HUES64 (cell line): ENCODE data around the gene SIGLEC9.
"Not testable (repeated sequence)": the region's sequence is repeated elsewhere in the genome, so short reads cannot be mapped to it uniquely, and the experiment has no call there.

ENCODE experiments used
- H3K27ac ChIP-seq: 2 replicates; pipeline ENCODE4 v1.7.0; 2013; ENCODE audit warnings: low read depth, low read length, inconsistent platforms
- H3K27me3 ChIP-seq: 2 replicates; pipeline ENCODE4 v1.6.1; 2013; ENCODE audit warnings: mild to moderate bottlenecking, low read length; ENCODE audit not compliant: insufficient read depth
- H3K36me3 ChIP-seq: 2 replicates; pipeline ENCODE4 v1.6.1; 2013; ENCODE audit warnings: mild to moderate bottlenecking, low read length; ENCODE audit not compliant: insufficient read depth
- H3K4me1 ChIP-seq: 2 replicates; pipeline ENCODE4 v1.6.1; 2013; ENCODE audit warnings: mild to moderate bottlenecking, low read length, moderate library complexity; ENCODE audit not compliant: insufficient read depth
- H3K4me3 ChIP-seq: 2 replicates; pipeline ENCODE4 v1.5.1; 2013; ENCODE audit warnings: mild to moderate bottlenecking, low read length, moderate library complexity
- H3K9ac ChIP-seq: 2 replicates; pipeline ENCODE4 v1.6.1; 2013; ENCODE audit warnings: mild to moderate bottlenecking, low read depth, low read length
- H3K9me3 ChIP-seq: 2 replicates; pipeline ENCODE4 v1.6.1; 2013; ENCODE audit warnings: low read depth, low read length; ENCODE audit not compliant: insufficient read depth
- WGBS: fragments of 150-250, 120-280 bp; methylation state at CpG from one replicate; pipeline ENCODE4 v1.1.7; 2013; ENCODE audit warnings: missing lambda C conversion rate; 5-methylcytosine and 5-hydroxymethylcytosine counted together

The SIGLEC9 gene

DNA sequence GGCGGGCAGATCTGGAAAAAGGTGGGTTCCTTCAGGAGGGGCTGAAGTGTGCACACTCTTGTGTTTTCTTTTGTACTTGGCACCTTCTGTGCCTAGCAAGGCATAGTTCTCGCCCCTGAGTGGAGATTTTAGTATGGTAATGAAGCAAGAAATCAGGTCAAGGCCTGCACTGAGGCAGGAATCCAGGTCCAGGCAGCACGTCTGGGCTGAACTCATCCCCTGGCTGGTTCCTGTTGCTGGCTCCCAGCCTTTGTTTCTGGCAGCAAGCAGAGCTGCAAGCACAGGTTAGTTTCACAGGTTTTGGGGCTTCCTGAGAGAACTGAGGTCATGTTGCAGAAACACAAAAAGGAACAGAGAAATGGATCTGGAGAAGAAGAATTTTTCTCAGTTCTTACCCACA is 38.6 kb downstream of the SIGLEC9 start:
- Histone ChIP-seq H3K27me3 (no peaks in the 10 kb centered on the region), H3K9me3 (no peaks in the 10 kb centered on the region), H3K4me3 (no peak overlapping the region), H3K4me1 (0 out of 2 replicates have a peak, but pooled peaks cover 5% of the 10 kb centered on the region), H3K36me3 (no peaks in the 10 kb centered on the region), H3K9ac (no peak overlapping the region), H3K27ac (no peak overlapping the region)
- WGBS: 83% methylated on average over 3 of the region's 3 CpGs

DNA sequence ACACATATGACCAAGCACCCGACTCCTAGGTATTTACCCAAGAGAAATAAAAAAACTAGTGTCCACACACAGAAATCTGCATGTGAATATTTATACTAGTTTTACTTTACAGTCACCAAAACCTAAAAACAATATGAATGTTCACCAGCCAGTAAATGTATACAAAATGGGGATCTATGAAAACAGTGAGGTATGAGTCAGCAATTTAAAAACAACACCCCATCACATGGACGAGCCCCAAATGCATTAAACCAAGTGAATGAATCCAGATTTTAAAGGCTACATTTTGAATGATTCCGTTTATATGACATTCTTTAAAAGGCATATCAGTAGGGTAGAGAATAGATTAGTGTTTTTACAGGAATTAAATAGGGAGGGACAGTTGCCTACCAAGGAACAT is 39.5 kb downstream of the SIGLEC9 start:
- H3K27me3 ChIP-seq: no peaks in the 10 kb centered on the region
- H3K4me3 ChIP-seq: no peak overlapping the region
- no peaks in the 10 kb centered on the region for H3K9me3 ChIP-seq
- 97% methylated on average over 3 of the region's 3 CpGs for WGBS
- no peaks in the 10 kb centered on the region for H3K36me3 ChIP-seq
- H3K9ac ChIP-seq: no peak overlapping the region
- H3K27ac ChIP-seq: no peak overlapping the region
- 0 out of 2 replicates have a peak, but pooled peaks cover 5% of the 10 kb centered on the region for H3K4me1 ChIP-seq

DNA sequence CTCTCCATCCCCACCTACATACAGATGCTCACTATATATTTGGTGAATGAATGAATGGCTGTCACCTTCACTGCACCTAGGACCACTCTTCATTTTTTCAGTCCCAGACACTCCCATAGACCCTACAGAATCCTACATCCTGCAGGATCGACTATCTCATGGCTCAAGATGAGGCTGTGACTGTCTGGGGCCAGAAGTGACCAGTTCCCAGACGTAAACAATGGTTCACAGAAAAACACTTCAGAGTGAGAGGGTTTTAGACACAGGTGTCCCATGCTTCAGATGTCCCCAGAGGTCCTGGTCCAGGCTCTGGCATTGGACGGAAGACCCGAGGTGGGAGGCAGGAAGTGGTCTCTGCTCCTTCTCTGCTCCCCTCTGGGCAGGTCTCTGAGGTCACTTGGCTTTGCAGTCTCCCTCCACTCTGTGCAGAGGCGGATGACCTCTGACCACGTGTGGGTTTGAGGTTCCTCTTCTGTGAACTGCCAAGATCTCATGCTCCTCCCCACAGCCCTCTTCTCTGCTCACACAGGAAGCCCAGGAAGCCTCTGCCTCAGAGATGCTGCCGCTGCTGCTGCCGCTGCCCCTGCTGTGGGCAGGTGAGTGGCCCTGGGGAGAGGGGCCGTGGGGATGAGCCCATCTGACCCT is 42.3 kb downstream of the SIGLEC9 start:
- no peak overlapping the region for H3K4me3 ChIP-seq
- no peak overlapping the region for H3K9ac ChIP-seq
- no peaks in the 10 kb centered on the region for H3K36me3 ChIP-seq
- 0 out of 2 replicates have a peak, but pooled peaks cover 5% of the 10 kb centered on the region for H3K4me1 ChIP-seq
- H3K27ac ChIP-seq: no peak overlapping the region
- WGBS: 85% methylated on average over 9 of the region's 9 CpGs
- H3K27me3 ChIP-seq: peaks cover 7% of the 10 kb centered on the region; the same call in 1 of the 2 replicates
- no peaks in the 10 kb centered on the region for H3K9me3 ChIP-seq

DNA sequence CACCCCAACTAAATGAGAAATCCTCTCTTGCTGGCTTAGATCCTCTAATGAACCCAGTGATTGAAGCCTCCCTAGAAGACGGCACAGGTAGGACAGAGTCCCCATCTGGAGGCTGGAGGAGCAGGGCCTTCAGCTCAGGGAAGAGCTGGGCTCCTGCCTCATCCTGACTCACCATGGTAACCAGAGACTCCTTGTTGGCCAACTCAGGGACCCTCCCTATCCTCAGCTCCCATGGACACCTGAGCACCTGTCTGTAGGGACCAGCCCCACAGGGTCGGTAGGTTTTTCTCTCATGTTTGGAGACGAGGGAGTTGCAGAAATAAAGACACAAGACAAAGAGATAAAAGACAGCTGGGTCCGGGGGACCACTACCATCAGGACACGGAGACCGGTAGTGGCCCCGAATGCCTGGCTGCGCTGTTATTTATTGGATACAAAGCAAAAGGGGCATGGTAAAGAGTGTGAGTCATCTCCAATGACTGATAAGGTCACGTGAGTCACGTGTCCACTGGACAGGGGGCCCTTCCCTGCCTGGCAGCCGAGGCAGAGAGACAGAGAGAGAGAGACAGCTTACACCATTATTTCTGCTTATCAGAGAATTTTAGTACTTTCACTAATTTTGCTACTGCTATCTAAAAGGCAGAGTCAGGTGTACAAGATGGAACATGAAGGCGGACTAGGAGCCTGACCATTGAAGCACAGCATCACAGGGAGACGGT is 44.0 kb downstream of the SIGLEC9 start:
- Histone ChIP-seq H3K4me1 (no peaks in the 10 kb centered on the region), H3K9ac (no peak overlapping the region), H3K27me3 (peaks cover 7% of the 10 kb centered on the region; the same call in 1 of the 2 replicates), H3K27ac (no peak overlapping the region), H3K9me3 (no peaks in the 10 kb centered on the region), H3K36me3 (no peaks in the 10 kb centered on the region), H3K4me3 (no peak overlapping the region)
- WGBS: 88% methylated on average over 13 of the region's 13 CpGs

DNA sequence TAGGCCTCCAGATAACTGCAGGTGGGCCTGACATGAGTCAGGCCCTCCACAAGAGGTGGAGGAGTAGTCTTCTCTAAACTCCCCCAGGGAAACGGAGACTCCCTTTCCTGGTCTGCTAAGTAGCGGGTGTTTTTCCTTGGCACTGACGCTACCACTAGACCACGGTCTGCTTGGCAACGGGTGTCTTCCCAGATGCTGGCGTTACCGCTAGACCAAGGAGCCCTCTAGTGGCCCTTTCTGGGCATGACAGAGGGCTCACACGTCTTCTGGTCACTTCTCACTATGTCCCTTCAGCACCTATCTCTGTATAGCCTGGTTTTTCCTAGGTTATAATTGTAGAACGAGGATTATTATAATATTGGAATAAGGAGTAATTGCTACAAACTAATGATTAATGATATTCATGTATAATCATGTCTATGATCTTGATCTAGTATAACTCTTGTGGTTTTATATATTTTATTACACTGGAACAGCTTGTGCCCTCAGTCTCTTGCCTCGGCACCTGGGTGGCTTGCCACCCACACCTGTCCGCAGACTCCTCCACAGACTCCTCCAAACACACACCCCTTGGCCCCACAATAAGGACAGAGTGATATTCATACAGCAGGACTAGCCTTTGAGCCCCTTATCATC is 44.7 kb downstream of the SIGLEC9 start:
- 25% methylated on average over 10 of the region's 11 CpGs for WGBS
- not testable (repeated sequence) for H3K9me3 ChIP-seq, H3K4me1 ChIP-seq, H3K4me3 ChIP-seq, H3K36me3 ChIP-seq, H3K9ac ChIP-seq, H3K27ac ChIP-seq, H3K27me3 ChIP-seq

DNA sequence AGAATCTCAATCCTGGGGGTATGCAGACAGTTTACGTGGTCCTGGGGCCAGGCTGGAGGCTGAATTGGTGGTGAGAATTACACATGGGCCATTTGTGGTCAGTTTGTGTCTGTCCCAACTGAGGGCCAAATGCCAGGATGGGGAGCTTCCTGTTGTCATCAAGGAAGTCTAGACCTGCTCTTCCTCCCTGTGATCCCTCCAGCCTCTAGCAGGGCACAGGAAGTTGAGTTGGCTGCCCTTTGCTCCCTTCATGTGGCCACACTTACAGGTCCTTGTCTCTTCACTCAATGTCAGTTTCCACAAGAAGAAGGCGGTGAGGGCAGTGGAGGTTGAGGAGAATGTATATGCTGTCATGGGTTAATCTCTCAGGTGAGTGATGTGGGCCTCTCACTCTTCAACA is 47.5 kb downstream of the SIGLEC9 start:
- H3K9ac ChIP-seq: no peak overlapping the region
- no peak overlapping the region for H3K27ac ChIP-seq
- H3K36me3 ChIP-seq: no peaks in the 10 kb centered on the region
- H3K9me3 ChIP-seq: no peaks in the 10 kb centered on the region
- 89% methylated on average over 1 of the region's 2 CpGs for WGBS
- no peaks in the 10 kb centered on the region for H3K4me1 ChIP-seq
- peaks cover 9% of the 10 kb centered on the region; the same call in 1 of the 2 replicates for H3K27me3 ChIP-seq
- no peak overlapping the region for H3K4me3 ChIP-seq

DNA sequence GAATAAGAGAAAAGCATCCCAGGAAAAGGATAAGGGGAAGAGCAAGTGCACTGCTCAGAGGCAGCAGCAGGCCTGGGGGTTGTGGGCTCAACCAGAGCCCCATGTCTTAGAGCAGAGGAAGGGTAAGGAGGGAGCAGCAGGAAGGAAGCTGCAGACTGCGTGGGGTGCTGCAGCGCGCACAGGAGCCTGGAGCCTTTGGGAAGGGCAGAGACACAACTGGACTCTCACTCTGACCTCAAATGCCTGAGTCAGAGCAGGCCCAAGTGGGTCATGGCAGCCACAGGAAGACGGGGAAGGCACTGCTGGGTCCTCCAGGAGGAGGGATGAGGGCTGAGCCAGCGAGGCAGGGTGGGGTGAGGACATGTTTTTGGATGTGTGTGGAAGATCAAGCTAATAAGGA is 49.0 kb downstream of the SIGLEC9 start:
- Histone ChIP-seq H3K27me3 (peaks cover 10% of the 10 kb centered on the region; the same call in 1 of the 2 replicates), H3K27ac (no peak overlapping the region), H3K36me3 (no peaks in the 10 kb centered on the region), H3K4me3 (no peak overlapping the region), H3K9me3 (no peaks in the 10 kb centered on the region), H3K9ac (no peak overlapping the region), H3K4me1 (no peaks in the 10 kb centered on the region)
- 82% methylated on average over 5 of the region's 5 CpGs for WGBS

DNA sequence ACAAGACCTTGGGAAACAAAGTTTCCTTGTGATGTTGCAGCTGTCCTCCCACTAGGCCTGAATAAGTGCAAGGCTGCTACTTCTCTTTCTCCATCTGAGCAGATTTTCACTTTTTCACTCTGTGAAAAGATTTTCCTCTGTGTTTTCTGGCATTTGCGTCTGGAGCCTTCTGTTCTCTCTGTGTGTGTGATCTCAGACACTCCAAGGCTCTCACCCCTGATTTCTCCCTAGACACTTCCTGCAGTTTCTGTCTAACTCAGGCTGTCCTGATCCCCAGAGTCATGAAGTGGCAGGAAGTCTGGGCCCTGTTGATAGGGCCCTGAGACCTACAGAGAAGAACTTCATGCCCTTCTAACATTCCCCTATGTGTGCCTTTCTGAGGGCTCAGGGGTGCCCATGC is 54.5 kb downstream of the SIGLEC9 start:
- peaks cover 2% of the 10 kb centered on the region; the same call in 1 of the 2 replicates for H3K27me3 ChIP-seq
- 93% methylated on average over 1 of the region's 1 CpG for WGBS

More for the DNA sequence above, 54.5 kb downstream of the SIGLEC9 start:
- no peaks in the 10 kb centered on the region for H3K9me3 ChIP-seq
- H3K4me1 ChIP-seq: no peaks in the 10 kb centered on the region
- no peak overlapping the region for H3K9ac ChIP-seq
- H3K27ac ChIP-seq: no peak overlapping the region
- no peaks in the 10 kb centered on the region for H3K36me3 ChIP-seq
- no peak overlapping the region for H3K4me3 ChIP-seq
